HCT116 (cell line): Measurements from ENCODE around the gene DUSP28. TPM values are rescaled to one million over a fixed set of nuclear protein-coding genes. Genes with fewer than 3 reads are reported as not detected.

ENCODE experiments used
- ATAC-seq: fragments of 200-7000 bp; cut with Tn5 transposase; 2 replicates; pipeline ENCODE4 v1.9.1; 2020; ENCODE audit warnings: mild to moderate bottlenecking, moderate library complexity
- BruUV-seq: library from RNA; stranded (reverse); fragments of 400-500 nt; replicated peaks from 2 replicates; lab custom pipeline; 2021; lab: Mats Ljungman, UMichigan
- CTCF ChIA-PET: fragments of 300-600 bp; sonication (Branson Sonifier 250); formaldehyde crosslinking; loops from one replicate; lab custom pipeline; 2021; ENCODE audit warnings: antibody characterized with exemption; lab: Charles Lee
- POLR2A ChIA-PET: fragments of 300-600, 350-600 bp; sonication (Branson Sonifier 250); formaldehyde crosslinking; loops from one replicate; lab custom pipeline; 2021; ENCODE audit warnings: antibody characterized with exemption; lab: Charles Lee
- RAD21 ChIA-PET, 2 experiments: fragments of 300-600 bp; sonication (Branson Sonifier 250); formaldehyde crosslinking; loops; one replicate each; lab custom pipeline; 2023; ENCODE audit warnings: low total read pairs in 2 of 2; ENCODE audit not compliant: uncharacterized antibody in 2 of 2, unreplicated experiment in 2 of 2, low non-redundant PET in 1 of 2; lab: Charles Lee
- DNase-seq: peaks from one replicate; pipeline ENCODE4 v3.0.0-alpha.2; 2010; ENCODE audit warnings: low read depth, low spot score
- H2AFZ ChIP-seq: fragments of 200-600 bp; shearing (Covaris generic), sonication (generic); 2 replicates; pipeline ENCODE4 v1.6.1; 2017; ENCODE audit warnings: low read depth, mixed run types, mixed read lengths, antibody characterized with exemption, low read length; ENCODE audit not compliant: poor library complexity, severe bottlenecking
- H3K27ac ChIP-seq: 2 replicates; pipeline ENCODE4 v1.5.1; 2012; ENCODE audit warnings: low read depth, low read length
- H3K27me3 ChIP-seq: fragments of 200-600 bp; sonication (generic); 2 replicates; pipeline ENCODE4 v1.6.1; 2016; ENCODE audit warnings: mixed run types, low read length, mixed read lengths; ENCODE audit not compliant: insufficient read depth
- H3K36me3 ChIP-seq, 2 experiments: fragments of 200-500 bp in 1 of 2; fragments of 200-600 bp in 1 of 2; sonication (Bioruptor generic) in 1 of 2; sonication (generic) in 1 of 2; 2 replicates each; pipeline versions ENCODE4 v1.5.1 to v1.6.1; 2014 to 2016; ENCODE audit warnings: low read length in 2 of 2, inconsistent platforms in 1 of 2, mixed read lengths in 1 of 2, mixed run types in 1 of 2; ENCODE audit not compliant: insufficient read depth in 2 of 2, control insufficient read depth in 1 of 2
- H3K4me1 ChIP-seq, 2 experiments: fragments of 200-600 bp in 1 of 2; sonication (generic) in 1 of 2; 2 replicates each; pipeline versions ENCODE4 v1.5.1 to v1.6.1; 2012 to 2017; ENCODE audit warnings: low read length in 2 of 2, inconsistent platforms in 1 of 2, mild to moderate bottlenecking in 1 of 2, mixed read lengths in 1 of 2, mixed run types in 1 of 2, moderate library complexity in 1 of 2; ENCODE audit not compliant: insufficient read depth in 2 of 2, control insufficient read depth in 1 of 2
- H3K4me2 ChIP-seq: fragments of 200-600 bp; sonication (generic); 2 replicates; pipeline ENCODE4 v1.6.1; 2017; ENCODE audit warnings: mixed run types, low read length, mixed read lengths
- H3K4me3 ChIP-seq, 2 experiments: fragments of 200-600 bp in 1 of 2; sonication (generic) in 1 of 2; replicated peaks in 1 of 2; 2 replicates each; pipeline ENCODE4 v1.5.1; 2011 to 2016; ENCODE audit warnings: low read length in 2 of 2, control low read depth in 1 of 2, low read depth in 1 of 2, mild to moderate bottlenecking in 1 of 2, mixed read lengths in 1 of 2, mixed run types in 1 of 2
- H3K79me2 ChIP-seq: fragments of 200-600 bp; sonication (generic); 2 replicates; pipeline ENCODE4 v1.6.1; 2017; ENCODE audit warnings: mild to moderate bottlenecking, mixed run types, low read length, moderate library complexity, mixed read lengths; ENCODE audit not compliant: insufficient read depth
- H3K9ac ChIP-seq: fragments of 200-600 bp; sonication (generic); 2 replicates; pipeline ENCODE4 v1.6.1; 2016; ENCODE audit warnings: low read length, mixed read lengths
- H3K9me2 ChIP-seq: fragments of 200-600 bp; sonication (generic), shearing (Covaris generic); 2 replicates; pipeline ENCODE4 v1.6.1; 2017; ENCODE audit warnings: mixed run types, mild to moderate bottlenecking, moderate library complexity; ENCODE audit not compliant: insufficient read depth
- H3K9me3 ChIP-seq, 2 experiments: fragments of 200-500 bp in 1 of 2; fragments of 200-600 bp in 1 of 2; sonication (Bioruptor generic) in 1 of 2; sonication (generic) in 1 of 2; 2 replicates each; pipeline ENCODE4 v1.6.1; 2014 to 2017; ENCODE audit warnings: low read length in 2 of 2, mixed read lengths in 2 of 2, inconsistent platforms in 1 of 2, low read depth in 1 of 2, mild to moderate bottlenecking in 1 of 2, mixed run types in 1 of 2, moderate library complexity in 1 of 2; ENCODE audit not compliant: control insufficient read depth in 1 of 2, insufficient read depth in 1 of 2
- H4K20me1 ChIP-seq: fragments of 200-600 bp; sonication (generic), shearing (Covaris generic); 2 replicates; pipeline ENCODE4 v1.6.1; 2017; ENCODE audit warnings: mixed run types, mild to moderate bottlenecking, moderate library complexity; ENCODE audit not compliant: insufficient read depth
- ATF3 ChIP-seq: IDR thresholded peaks from 2 replicates; pipeline ENCODE4 v1.6.1; 2012
- EGR1 ChIP-seq: IDR thresholded peaks from 2 replicates; pipeline ENCODE4 v1.6.1; 2012; ENCODE audit warnings: low read depth
- ELF1 ChIP-seq: IDR thresholded peaks from 2 replicates; pipeline ENCODE4 v1.6.1; 2012; ENCODE audit warnings: low read depth, borderline replicate concordance
- EZH2 ChIP-seq: fragments of 200-600 bp; sonication (generic); IDR thresholded peaks from 2 replicates; pipeline ENCODE4 v1.6.1; 2017; ENCODE audit warnings: antibody characterized with exemption, mixed run types
- EZH2phosphoT487 ChIP-seq: fragments of 200-600 bp; IDR thresholded peaks from 2 replicates; pipeline ENCODE4 v1.6.1; 2018; ENCODE audit warnings: antibody characterized with exemption, borderline replicate concordance
- FOSL1 ChIP-seq: IDR thresholded peaks from 2 replicates; pipeline ENCODE4 v1.6.1; 2012; ENCODE audit warnings: low read depth
- JUND ChIP-seq: IDR thresholded peaks from 2 replicates; pipeline ENCODE4 v1.6.1; 2012
- POLR2A ChIP-seq: IDR thresholded peaks from 2 replicates; pipeline ENCODE4 v1.7.0; 2011; ENCODE audit warnings: borderline replicate concordance; ENCODE audit not compliant: insufficient read depth, insufficient read length; ENCODE audit errors: extremely low read depth
- POLR2AphosphoS5 ChIP-seq: IDR thresholded peaks from 2 replicates; pipeline ENCODE4 v1.6.1; 2011; ENCODE audit warnings: mild to moderate bottlenecking, low read depth, low read length, moderate library complexity
- RAD21 ChIP-seq: IDR thresholded peaks from 2 replicates; pipeline ENCODE4 v1.6.1; 2012; ENCODE audit warnings: low read depth, mild to moderate bottlenecking
- SP1 ChIP-seq: IDR thresholded peaks from 2 replicates; pipeline ENCODE4 v1.6.1; 2012; ENCODE audit warnings: low read depth
- SRF ChIP-seq: IDR thresholded peaks from 2 replicates; pipeline ENCODE4 v1.6.1; 2012; ENCODE audit warnings: low read depth
- TCF7L2 ChIP-seq: IDR thresholded peaks from 2 replicates; pipeline ENCODE4 v1.7.0; 2011; ENCODE audit warnings: borderline replicate concordance, inconsistent platforms; ENCODE audit not compliant: insufficient read depth, insufficient read length; ENCODE audit errors: extremely low read depth
- YY1 ChIP-seq: IDR thresholded peaks from 2 replicates; pipeline ENCODE4 v1.6.1; 2011; ENCODE audit warnings: low read length, low read depth, moderate library complexity, mild to moderate bottlenecking; ENCODE audit not compliant: insufficient replicate concordance; ENCODE audit errors: extremely low read depth
- ZBTB33 ChIP-seq: IDR thresholded peaks from 2 replicates; pipeline ENCODE4 v1.6.1; 2011; ENCODE audit warnings: mild to moderate bottlenecking, low read length, moderate library complexity; ENCODE audit not compliant: insufficient replicate concordance; ENCODE audit errors: extremely low read depth
- intact Hi-C: fragments of 100-400 bp; cut with micrococcal nuclease; formaldehyde crosslinking; loops from 2 replicates; pipeline ENCODE4 v1.10.0; 2022
- total RNA-seq: library from RNA; stranded (reverse); gene quantifications from one replicate; pipeline ENCODE4 v1.2.1, GENCODE V29; 2021; ENCODE audit not compliant: unreplicated experiment
- TF ChIP-seq, protein P1 (sequence below): IDR thresholded peaks from 2 replicates; pipeline ENCODE4 v1.6.1; 2012; ENCODE audit warnings: low read depth

The DUSP28 gene
- total RNA-seq, 1 experiment from 2014 or later = 5.6 TPM

DNA sequence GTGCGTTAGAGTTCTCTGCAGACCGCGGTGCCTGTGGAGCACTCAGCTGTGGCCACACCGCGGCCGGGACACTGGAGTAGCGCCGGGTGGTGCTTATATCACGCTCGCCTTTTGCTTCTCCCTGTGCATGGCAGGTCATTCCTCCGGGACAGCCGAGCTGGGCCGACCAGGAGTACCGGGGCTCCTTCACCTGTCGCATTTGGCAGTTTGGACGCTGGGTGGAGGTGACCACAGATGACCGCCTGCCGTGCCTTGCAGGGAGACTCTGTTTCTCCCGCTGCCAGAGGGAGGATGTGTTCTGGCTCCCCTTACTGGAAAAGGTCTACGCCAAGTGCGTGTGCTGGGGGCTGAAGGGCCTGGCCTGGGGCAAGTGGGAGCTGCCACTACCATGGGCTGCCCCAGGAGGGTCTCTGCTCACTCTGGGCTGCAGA is 30.5 kb downstream of the DUSP28 start:
- no peaks in the 10 kb centered on the region for H3K9me2 ChIP-seq
- ChIA-PET POLR2A (no interaction called here), CTCF (no interaction called here), RAD21 (no interaction called here)
- no peak overlapping the region for H3K4me2 ChIP-seq
- peaks cover 9 to 14% of the 10 kb centered on the region in 2 experiments for H3K4me1 ChIP-seq
- ATAC-seq (no peak), DNase-seq (no peak)
- BruUV-seq = no TSS peak
- H3K9me3 ChIP-seq = no peaks in the 10 kb centered on the region
- H2AFZ ChIP-seq = no peak overlapping the region
- intact Hi-C loops = no loop called here
- H3K27me3 ChIP-seq = no peaks in the 10 kb centered on the region
- TF ChIP-seq EGR1 = no peak
- TF ChIP-seq, protein P1, sequence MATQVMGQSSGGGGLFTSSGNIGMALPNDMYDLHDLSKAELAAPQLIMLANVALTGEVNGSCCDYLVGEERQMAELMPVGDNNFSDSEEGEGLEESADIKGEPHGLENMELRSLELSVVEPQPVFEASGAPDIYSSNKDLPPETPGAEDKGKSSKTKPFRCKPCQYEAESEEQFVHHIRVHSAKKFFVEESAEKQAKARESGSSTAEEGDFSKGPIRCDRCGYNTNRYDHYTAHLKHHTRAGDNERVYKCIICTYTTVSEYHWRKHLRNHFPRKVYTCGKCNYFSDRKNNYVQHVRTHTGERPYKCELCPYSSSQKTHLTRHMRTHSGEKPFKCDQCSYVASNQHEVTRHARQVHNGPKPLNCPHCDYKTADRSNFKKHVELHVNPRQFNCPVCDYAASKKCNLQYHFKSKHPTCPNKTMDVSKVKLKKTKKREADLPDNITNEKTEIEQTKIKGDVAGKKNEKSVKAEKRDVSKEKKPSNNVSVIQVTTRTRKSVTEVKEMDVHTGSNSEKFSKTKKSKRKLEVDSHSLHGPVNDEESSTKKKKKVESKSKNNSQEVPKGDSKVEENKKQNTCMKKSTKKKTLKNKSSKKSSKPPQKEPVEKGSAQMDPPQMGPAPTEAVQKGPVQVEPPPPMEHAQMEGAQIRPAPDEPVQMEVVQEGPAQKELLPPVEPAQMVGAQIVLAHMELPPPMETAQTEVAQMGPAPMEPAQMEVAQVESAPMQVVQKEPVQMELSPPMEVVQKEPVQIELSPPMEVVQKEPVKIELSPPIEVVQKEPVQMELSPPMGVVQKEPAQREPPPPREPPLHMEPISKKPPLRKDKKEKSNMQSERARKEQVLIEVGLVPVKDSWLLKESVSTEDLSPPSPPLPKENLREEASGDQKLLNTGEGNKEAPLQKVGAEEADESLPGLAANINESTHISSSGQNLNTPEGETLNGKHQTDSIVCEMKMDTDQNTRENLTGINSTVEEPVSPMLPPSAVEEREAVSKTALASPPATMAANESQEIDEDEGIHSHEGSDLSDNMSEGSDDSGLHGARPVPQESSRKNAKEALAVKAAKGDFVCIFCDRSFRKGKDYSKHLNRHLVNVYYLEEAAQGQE = no peak
- no peak for TF ChIP-seq YY1
- no peak for TF ChIP-seq SP1
- TF ChIP-seq POLR2AphosphoS5 = no peak
- no peak for TF ChIP-seq JUND
- no peak for TF ChIP-seq RAD21
- TF ChIP-seq ELF1 = no peak
- no peak for TF ChIP-seq SRF
- no peak for TF ChIP-seq ATF3
- TF ChIP-seq EZH2 = no peak
- no peak for TF ChIP-seq EZH2phosphoT487
- no peak for TF ChIP-seq FOSL1
- TF ChIP-seq ZBTB33 = no peak
- TF ChIP-seq POLR2A = no peak
- no peak for TF ChIP-seq TCF7L2
- H3K27ac ChIP-seq = no peak overlapping the region
- no peak overlapping the region for H3K4me3 ChIP-seq
- H3K9ac ChIP-seq = no peak overlapping the region
- H3K36me3 ChIP-seq = peaks cover 3 to 9% of the 10 kb centered on the region in 2 experiments; a peak in 3 of 4 replicates
- H4K20me1 ChIP-seq = no peaks in the 10 kb centered on the region
- peaks cover 37% of the 10 kb centered on the region for H3K79me2 ChIP-seq
